Mucosa of gallbladder (tissue), 1 donor: Measurements from ENCODE around the gene MN1. TPM values are rescaled to one million over a fixed set of nuclear protein-coding genes. Genes with fewer than 3 reads are reported as not detected.
A peak's percentile ranks its signal among the peaks of the same experiment; 100 is the strongest.

Experiments
- DNase-seq: peaks from one replicate; pipeline ENCODE4 v3.0.0-alpha.2; 2020; ENCODE audit warnings: low spot score
- total RNA-seq: library from RNA; stranded (reverse); gene quantifications from one replicate; pipeline ENCODE4 v1.2.1, GENCODE V29; 2021
- donor health status: DM: no; HTN: no; CAD: no.

MN1 gene
- total RNA-seq, 1 donor from 2014 or later = 17.7 TPM

DNA sequence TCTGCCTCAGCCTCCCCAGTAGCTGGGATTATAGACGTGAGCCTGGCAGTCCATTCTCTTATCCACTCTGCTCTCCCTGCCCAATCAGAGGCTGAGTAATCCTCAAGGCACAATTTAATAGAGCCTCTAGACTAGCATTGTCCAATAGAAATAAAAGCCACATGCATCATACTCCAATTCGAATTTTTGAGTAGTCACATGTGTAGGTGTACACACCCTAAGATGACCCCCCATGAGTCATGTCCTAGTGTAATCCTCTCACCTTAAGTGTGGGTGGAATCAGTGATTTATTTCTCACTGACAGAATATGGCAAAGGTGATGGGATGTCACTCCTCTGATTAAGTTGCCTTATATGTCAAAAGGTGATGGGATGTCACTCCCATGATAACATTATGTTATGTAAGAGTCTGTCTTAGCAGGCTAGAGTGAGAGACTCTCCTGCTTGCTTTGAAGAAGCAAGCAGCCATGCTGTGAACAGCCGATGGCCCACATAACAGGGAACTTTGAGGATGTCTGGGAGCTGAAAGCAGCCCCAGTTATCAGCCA lies 61.3 kb downstream of the MN1 start:
- DNase-seq = no peak

GRCh38 chr22:27737521-27737920 lies 64.0 kb downstream of the MN1 start:
- no peak for DNase-seq

DNA sequence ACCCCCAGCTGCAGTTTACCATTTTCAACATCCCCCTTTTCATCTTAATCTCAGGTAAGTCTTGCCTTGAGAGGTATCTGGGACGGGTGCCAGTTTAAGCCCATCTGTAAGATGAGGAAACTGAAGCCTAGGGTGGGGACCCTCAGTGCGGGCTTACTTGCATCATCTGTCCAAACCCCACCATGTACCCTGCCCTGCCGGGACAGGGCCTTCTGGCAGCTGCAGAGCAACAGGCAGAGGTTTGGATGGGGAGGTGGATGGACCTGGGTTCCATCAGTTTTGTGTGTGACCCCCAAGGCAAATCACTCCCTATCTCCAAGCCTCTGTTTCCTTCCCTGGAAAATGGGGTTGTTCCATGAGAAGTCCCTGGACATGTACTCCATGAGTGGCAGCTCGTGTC lies 67.5 kb downstream of the MN1 start:
- DNase-seq = no peak

DNA sequence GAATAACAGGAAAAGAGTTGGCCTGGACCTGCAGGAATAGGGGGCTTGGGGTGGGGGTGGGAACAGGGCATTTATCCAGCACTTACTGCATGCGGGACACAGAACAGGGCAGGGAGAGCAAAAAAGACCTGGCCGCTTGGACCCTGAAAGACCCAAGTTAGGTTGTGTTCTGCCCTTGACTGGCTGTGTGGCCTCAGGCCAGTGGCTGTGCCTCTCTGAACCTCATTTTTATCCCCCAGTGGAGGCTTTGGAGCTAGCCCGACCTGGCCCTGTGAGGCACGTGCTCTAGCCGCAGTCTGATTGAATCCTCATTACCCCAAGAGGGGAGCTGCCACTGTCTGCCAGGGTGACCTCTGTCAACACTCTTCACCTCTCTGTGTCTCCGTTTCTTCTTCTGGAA lies 68.7 kb downstream of the MN1 start:
- no peak for DNase-seq

GRCh38 chr22:27732391-27732790 lies 69.2 kb downstream of the MN1 start:
- DNase-seq = no peak

GRCh38 chr22:27731621-27732020 lies 69.9 kb downstream of the MN1 start:
- no peak for DNase-seq

- DNase-seq = no peak
These were observed 70.7 kb downstream of the MN1 start for GRCh38 chr22:27730641-27731433.

DNA sequence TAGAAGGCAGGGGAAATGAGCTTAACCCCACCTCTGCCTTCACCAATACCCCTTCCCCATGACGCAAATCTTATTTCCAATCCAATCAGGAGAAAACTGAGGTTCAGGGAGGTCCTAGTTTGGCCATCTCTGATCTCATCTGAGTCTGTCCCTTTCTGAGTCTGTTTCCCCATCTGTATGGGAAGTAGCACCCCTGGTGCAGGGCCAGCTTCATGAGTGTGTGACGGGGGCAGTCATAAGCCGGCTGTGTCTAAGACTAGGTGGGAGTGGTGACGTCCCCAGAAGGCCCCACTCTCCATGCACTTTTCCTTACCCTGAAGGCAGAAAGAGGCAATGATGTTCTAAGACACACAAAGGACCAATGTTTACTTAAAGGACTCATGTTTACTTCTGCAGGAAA lies 72.3 kb downstream of the MN1 start:
- no peak for DNase-seq

DNA sequence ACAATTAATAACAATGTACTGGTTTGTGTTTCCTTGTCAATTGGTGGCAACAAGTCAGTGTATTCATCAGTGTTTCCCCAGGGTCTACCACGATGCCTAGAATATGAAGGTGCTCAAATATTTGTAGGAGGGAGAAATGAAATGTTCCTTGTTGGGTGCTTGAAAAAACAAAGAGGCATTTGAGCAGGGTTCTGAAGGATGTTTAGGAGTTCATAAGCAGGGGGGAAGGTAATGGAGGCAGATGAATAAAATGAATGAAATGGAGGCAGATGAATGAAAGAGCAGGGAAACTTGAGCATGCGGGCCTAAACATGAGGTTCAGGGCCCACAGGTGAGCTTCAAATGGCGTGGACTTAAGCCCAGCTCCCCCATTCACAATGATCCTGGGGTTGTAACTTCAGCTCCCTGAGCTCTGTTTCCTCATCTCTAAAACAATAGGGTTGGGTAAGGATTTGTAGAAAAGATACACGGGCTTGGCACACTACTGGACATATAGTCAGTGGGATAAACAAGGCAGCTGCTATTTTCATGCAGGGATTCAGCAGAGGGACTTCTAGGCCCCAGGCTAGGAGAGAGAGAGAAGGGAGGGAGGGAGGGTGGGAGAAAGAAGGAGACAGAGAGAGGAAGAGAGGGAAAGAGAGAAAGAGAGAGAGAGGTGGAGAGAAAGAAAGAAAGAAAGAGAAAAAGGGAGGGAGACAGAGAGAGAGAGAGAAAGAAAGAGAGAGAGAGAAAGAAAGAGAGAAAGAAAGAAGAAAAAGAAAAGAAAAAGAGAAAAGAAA lies 73.7 kb downstream of the MN1 start:
- no peak for DNase-seq

DNA sequence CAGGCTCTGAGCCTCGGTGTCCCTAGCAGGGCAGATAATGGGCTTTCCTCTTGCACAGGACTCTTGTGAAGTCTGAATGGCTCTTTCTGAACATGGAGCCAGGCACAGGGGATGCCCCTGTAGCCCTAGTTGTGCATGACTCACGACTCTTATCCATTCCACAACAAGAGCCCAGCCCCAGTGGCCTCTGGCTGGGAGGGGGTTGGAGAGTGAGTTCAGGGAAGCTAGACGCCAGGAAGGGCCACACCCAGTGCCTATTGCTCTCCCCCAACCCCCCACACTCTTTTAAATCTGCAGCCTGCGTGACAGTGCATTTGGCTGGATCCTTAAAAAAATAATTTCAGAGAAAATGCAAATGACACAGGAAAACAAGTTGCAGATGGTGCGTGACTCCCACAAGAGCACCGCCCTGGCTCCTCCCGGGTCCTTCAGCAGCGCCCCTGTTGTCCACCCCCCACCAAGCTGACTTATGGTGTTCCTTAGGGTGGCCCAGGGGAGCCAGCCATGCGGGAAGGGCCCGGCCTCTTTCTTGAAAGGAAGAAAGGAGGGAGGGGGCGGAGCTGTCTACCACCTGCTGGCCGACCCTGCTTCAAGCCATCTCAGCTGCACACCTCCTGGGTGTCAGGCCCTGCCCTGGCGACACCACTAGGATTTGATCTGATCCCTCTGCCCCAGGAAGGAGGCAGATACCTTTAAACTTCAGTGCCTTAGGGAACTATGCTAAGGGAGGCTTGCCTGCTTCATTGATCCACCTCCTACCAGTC lies 74.7 kb downstream of the MN1 start:
- DNase-seq = peak; percentile 61

- DNase-seq = no peak
These were observed 75.2 kb downstream of the MN1 start for GRCh38 chr22:27726331-27726685.

- DNase-seq = no peak
These were observed 75.9 kb downstream of the MN1 start for GRCh38 chr22:27725661-27726060.

GRCh38 chr22:27724709-27725108 lies 76.8 kb downstream of the MN1 start:
- DNase-seq = peak; percentile 13

DNA sequence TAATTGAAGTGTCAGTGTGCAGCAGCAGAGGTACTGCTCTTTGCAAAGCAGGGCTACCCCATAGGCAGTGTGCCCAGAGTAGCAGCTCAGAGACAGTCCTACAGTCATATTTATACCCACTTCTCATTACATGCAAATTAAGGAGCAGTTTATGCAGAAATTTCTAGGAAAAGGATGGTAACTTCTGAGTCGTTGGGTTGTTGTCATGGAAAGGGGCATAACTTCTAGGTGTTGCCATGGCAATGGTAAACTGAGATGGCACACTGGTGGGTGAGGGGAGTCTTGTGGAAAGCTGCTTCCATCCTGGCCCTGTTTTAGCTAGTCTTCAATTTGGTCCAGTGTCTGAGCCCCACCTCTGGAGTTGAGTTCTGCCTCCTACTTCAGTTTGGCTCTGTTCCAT lies 77.4 kb downstream of the MN1 start:
- DNase-seq = no peak

DNA sequence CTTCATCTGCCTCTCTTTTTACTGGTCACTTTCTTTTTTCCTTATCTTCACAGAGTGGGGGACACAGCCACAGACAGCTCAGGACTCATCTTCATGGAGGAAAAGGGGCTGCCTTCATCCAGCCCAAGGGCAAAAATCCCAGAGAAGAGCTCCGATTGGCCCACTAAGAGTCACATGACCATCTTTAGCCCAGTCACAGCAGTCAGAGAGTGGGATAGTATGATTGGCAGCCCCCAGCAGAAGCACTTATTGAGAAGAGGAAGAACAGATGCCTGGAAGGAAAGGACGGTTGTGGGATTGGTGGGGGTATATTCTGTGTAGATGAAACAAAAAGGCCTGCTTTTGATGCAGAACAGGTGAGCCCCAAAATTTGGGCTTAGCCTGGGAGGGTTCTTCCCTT lies 77.8 kb downstream of the MN1 start:
- DNase-seq = no peak

DNA sequence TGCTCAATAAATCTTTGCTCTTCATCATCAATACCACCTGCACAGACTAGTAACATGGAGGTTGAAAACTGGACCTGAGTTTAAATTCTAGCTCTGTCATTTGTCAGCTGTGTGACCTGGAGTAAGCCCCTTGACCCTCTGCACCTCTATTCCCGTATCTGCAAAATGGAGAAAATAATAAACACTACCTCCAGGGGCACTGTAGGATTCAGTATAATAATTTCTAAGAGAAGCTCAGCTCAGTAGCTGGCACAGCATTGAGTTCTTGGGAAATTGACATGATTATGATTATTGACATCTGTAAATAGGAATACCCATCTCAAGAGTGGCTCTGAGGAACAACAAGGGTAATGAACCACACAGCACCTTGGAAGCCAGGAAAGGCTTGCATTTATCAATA lies 78.4 kb downstream of the MN1 start:
- no peak for DNase-seq

GRCh38 chr22:27720860-27721259 lies 80.7 kb downstream of the MN1 start:
- no peak for DNase-seq

GRCh38 chr22:27719535-27720227 lies 81.9 kb downstream of the MN1 start:
- peak; percentile 70 for DNase-seq

- no peak for DNase-seq
These were observed 82.6 kb downstream of the MN1 start for GRCh38 chr22:27719036-27719347.

DNA sequence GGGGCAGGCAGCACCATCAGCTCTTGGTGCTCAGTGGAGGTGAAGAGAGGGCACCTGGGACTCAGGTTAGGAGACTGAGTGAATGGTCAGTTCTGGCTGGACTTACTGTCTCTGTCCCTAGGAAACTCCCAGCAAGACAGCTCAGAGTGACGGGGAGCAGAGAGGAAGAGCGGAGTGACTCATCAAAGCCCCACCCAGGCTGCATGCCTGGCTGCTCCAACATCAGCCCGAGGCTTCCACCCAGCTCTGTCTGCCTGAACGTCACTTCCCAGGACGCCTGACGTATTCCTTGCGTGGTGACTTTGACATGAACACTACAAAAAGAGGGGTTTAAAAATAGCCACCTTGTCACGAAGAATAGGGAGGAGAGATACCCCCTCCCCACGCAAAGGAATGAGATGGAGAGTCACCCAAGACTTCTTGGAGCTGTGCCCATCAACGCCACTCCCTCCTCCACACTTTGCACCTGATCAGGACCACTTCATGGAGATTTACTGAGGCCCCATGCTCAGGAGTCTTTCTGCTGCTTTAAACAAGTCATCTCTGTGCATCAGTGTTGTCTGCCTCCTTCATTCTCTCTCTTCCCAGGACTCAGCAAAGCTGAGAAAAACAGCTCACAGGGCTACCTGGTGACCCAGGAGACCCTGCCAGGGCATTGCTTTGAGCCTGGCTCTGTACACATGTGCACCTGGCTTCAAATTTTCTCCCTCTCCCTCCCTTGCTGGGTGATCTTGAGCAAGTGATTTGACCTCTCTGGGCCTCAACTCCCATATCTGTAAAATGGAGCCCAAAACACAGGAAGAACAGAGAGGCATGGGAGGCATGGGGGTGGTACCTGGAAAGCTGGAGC lies 83.1 kb downstream of the MN1 start:
- peak; percentile 80 for DNase-seq

DNA sequence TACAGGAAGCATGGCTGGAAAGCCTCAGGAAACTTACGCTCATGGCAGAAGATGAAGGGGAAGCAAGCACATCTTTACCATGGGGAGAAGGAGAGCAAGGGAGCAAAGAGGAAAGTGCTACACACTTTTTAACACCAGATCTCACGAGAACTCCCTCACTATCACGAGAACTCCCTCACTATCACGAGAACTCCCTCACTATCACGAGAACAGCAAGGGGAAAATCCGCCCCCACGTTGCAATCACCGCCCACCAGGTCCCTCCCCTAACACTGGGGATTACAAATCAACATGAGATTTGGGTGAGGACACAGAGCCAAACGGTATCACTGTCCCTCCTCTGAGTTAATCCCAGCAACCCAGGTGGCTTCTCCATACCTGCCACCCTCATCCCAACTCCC lies 84.5 kb downstream of the MN1 start:
- no peak for DNase-seq
